Ishikawa (cell line): ENCODE data around the gene COL23A1.
A peak's percentile ranks its signal among the peaks of the same experiment; 100 is the strongest.

Experiments
- CEBPB ChIP-seq: IDR thresholded peaks from 2 replicates; pipeline ENCODE4 v1.6.1; 2012
- CREB1 ChIP-seq: IDR thresholded peaks from 2 replicates; pipeline ENCODE4 v1.6.1; 2012; ENCODE audit warnings: low read depth
- EP300 ChIP-seq: IDR thresholded peaks from 2 replicates; pipeline ENCODE4 v1.6.1; 2012; ENCODE audit warnings: borderline replicate concordance
- FOXM1 ChIP-seq: IDR thresholded peaks from 2 replicates; pipeline ENCODE4 v1.6.1; 2012; ENCODE audit warnings: low read depth, borderline replicate concordance
- NFIC ChIP-seq: IDR thresholded peaks from 2 replicates; pipeline ENCODE4 v1.6.1; 2012
- RAD21 ChIP-seq: IDR thresholded peaks from 2 replicates; pipeline ENCODE4 v1.6.1; 2012; ENCODE audit warnings: low read depth
- REST ChIP-seq: IDR thresholded peaks from 2 replicates; pipeline ENCODE4 v1.6.1; 2012; ENCODE audit warnings: low read depth, mild to moderate bottlenecking
- TAF1 ChIP-seq: IDR thresholded peaks from 2 replicates; pipeline ENCODE4 v1.6.1; 2012; ENCODE audit warnings: low read depth, mild to moderate bottlenecking
- TCF12 ChIP-seq: IDR thresholded peaks from 2 replicates; pipeline ENCODE4 v1.6.1; 2012; ENCODE audit warnings: low read depth
- TEAD4 ChIP-seq: IDR thresholded peaks from 2 replicates; pipeline ENCODE4 v1.6.1; 2012
- YY1 ChIP-seq: IDR thresholded peaks from 2 replicates; pipeline ENCODE4 v1.6.1; 2012; ENCODE audit warnings: low read depth
- ZBTB7A ChIP-seq: IDR thresholded peaks from 2 replicates; pipeline ENCODE4 v1.6.1; 2012; ENCODE audit warnings: low read depth
- TF ChIP-seq, protein P1 (sequence below): IDR thresholded peaks from 2 replicates; pipeline ENCODE4 v1.6.1; 2012
- TF ChIP-seq, protein P2 (sequence below): IDR thresholded peaks from 2 replicates; pipeline ENCODE4 v1.6.1; 2012

COL23A1 gene

GRCh38 chr5:178192244-178192643 is 397.9 kb downstream of the COL23A1 start:
- TF ChIP-seq CEBPB (peak; percentile 73), FOXM1 (no peak)

DNA sequence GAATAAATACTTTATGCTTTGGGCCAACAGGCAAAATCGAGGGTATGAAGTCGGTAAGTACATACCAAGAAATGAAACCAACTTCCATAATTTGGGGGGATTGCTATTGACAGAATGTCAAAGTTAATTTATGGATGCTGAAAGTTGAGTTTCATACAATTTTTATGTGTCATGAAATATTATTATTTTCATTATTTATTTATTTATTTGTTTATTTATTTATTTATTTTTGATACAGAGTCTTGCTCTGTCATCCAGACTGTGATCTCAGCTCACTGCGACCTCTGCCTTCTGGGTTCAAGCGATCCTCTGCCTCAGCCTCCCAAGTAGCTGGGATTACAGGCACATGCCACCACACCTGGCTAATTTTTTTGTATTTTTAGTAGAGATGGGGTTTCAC is 398.5 kb downstream of the COL23A1 start:
- TF ChIP-seq CEBPB (no peak), FOXM1 (no peak), YY1 (no peak), TAF1 (no peak), REST (no peak), TCF12 (no peak), ZBTB7A (no peak), TEAD4 (no peak), EP300 (no peak)
- TF ChIP-seq, protein P1, sequence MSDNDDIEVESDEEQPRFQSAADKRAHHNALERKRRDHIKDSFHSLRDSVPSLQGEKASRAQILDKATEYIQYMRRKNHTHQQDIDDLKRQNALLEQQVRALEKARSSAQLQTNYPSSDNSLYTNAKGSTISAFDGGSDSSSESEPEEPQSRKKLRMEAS: no peak
- TF ChIP-seq, protein P2, sequence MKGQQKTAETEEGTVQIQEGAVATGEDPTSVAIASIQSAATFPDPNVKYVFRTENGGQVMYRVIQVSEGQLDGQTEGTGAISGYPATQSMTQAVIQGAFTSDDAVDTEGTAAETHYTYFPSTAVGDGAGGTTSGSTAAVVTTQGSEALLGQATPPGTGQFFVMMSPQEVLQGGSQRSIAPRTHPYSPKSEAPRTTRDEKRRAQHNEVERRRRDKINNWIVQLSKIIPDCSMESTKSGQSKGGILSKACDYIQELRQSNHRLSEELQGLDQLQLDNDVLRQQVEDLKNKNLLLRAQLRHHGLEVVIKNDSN: no peak

GRCh38 chr5:178189433-178189832 is 400.8 kb downstream of the COL23A1 start:
- TF ChIP-seq EP300 (no peak), TAF1 (no peak), CREB1 (no peak), FOXM1 (no peak), NFIC (no peak), RAD21 (no peak)
- TF ChIP-seq, protein P1: no peak
